Cardiac muscle cell (in vitro differentiated cells and primary cell): Measurements from ENCODE around the gene PTPRA. TPM values are rescaled to one million over a fixed set of nuclear protein-coding genes. Genes with fewer than 3 reads are reported as not detected.

Experiments used
- DNase-seq, 2 donors: peaks; one replicate each; pipeline versions ENCODE4 v3.0.0 to v3.0.0-alpha.2; 2010 to 2017; ENCODE audit warnings: low read depth in 1 of 2, low spot score in 1 of 2
- H3K27ac ChIP-seq: fragments of 200-600 bp; sonication (generic); 2 replicates; pipeline ENCODE4 v1.5.1; 2016
- H3K27me3 ChIP-seq: fragments of 200-600 bp; sonication (generic); 2 replicates; pipeline ENCODE4 v1.6.0; 2016; ENCODE audit warnings: control low read depth
- H3K36me3 ChIP-seq: fragments of 200-600 bp; sonication (generic); 2 replicates; pipeline ENCODE4 v1.5.1; 2016; ENCODE audit warnings: control low read depth
- H3K4me1 ChIP-seq: fragments of 200-600 bp; sonication (generic); 2 replicates; pipeline ENCODE4 v1.8.1; 2017; ENCODE audit warnings: low read depth, mild to moderate bottlenecking, mixed run types
- H3K4me3 ChIP-seq: fragments of 200-600 bp; sonication (generic); 2 replicates; pipeline ENCODE4 v1.5.1; 2016; ENCODE audit warnings: mild to moderate bottlenecking
- H3K9me3 ChIP-seq: fragments of 200-600 bp; sonication (generic); 2 replicates; pipeline ENCODE4 v1.5.1; 2017; ENCODE audit warnings: low read depth, mild to moderate bottlenecking, control low read depth
- polyA plus RNA-seq: library from polyadenylated mRNA; unstranded; fragments of >200 nt; fragmentation: Nextera tagmentation; extraction: Ambion mirVana; gene quantifications from 2 replicates; pipeline ENCODE4 v1.2.1, GENCODE V29; 2016
- total RNA-seq: library from RNA; depleted of rRNA; stranded (reverse); fragments of >200 nt; gene quantifications from 2 replicates; pipeline ENCODE4 v1.2.3, GENCODE V29; 2016
- TF ChIP-seq, protein P1 (sequence below): IDR thresholded peaks from 2 replicates; pipeline ENCODE4 v1.5.1; 2012; ENCODE audit warnings: low read depth, mild to moderate bottlenecking, low read length

Gene PTPRA
- total and polyA plus RNA-seq, 2 experiments from 2014 or later, result 44.0 to 69.4 TPM

DNA sequence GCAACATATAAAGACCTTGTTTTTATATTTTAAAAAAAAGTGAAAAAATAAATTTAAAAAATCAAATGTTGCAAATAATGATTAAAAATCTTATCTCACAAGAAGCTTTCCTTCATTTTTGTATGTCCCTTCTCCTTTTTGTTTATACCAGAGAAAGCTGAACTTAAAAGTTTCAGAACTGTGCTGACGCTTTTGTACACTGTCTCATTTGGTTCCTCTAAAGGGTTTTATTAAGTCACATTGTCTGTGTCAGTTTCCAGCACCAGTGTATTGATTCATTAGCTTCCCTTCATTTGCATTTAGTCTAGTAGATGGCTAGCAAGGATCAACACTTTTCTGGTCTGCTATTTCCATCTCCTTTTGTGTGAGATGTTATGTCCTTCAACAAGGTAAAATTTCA, 39.5 kb upstream of the PTPRA start:
- TF ChIP-seq, protein P1, sequence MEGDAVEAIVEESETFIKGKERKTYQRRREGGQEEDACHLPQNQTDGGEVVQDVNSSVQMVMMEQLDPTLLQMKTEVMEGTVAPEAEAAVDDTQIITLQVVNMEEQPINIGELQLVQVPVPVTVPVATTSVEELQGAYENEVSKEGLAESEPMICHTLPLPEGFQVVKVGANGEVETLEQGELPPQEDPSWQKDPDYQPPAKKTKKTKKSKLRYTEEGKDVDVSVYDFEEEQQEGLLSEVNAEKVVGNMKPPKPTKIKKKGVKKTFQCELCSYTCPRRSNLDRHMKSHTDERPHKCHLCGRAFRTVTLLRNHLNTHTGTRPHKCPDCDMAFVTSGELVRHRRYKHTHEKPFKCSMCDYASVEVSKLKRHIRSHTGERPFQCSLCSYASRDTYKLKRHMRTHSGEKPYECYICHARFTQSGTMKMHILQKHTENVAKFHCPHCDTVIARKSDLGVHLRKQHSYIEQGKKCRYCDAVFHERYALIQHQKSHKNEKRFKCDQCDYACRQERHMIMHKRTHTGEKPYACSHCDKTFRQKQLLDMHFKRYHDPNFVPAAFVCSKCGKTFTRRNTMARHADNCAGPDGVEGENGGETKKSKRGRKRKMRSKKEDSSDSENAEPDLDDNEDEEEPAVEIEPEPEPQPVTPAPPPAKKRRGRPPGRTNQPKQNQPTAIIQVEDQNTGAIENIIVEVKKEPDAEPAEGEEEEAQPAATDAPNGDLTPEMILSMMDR, result no peak
- Histone ChIP-seq H3K27ac (no peak overlapping the region), H3K27me3 (peaks cover 8% of the 10 kb centered on the region), H3K9me3 (no peaks in the 10 kb centered on the region), H3K36me3 (peaks cover 2% of the 10 kb centered on the region), H3K4me3 (no peak overlapping the region), H3K4me1 (no peaks in the 10 kb centered on the region)
- DNase-seq, result no peak

DNA sequence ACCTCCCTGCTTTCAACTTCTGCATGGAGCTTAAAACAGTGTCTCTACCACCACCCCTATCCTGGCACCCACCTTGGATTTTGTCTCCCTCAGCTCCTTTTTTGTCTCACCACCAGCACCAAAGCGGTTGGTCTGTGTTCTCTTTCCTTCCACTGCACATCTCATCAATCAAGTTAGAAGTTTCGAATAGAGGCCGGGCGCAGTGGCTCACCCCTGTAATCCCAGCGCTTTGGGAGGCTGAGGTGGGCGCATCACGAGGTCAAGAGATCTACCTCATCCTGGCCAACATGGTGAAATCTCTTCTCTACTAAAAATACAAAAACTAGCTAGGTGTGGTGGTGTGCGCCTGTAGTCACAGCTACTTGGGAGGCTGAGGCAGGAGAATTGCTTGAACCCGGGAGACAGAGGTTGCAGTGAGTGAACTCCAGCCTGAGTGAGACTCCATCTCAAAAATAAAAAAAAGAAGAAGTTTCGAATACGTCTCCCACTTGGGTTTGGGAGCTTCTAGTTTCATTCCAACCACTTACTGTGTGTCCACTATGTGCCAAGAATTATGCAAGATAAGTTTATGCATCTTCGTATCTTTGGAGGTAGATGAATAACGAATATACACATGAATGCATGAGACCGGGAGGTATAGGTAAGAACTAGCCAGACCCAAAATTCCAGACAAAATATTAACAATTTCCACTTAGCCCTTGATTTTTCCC, 38.7 kb upstream of the PTPRA start:
- H3K27ac ChIP-seq, result no peak overlapping the region
- H3K27me3 ChIP-seq, result peaks cover under 1% of the 10 kb centered on the region
- peaks cover 2% of the 10 kb centered on the region for H3K36me3 ChIP-seq
- no peaks in the 10 kb centered on the region for H3K4me1 ChIP-seq
- no peaks in the 10 kb centered on the region for H3K9me3 ChIP-seq
- TF ChIP-seq, protein P1, result no peak
- no peak for DNase-seq
- no peak overlapping the region for H3K4me3 ChIP-seq

DNA sequence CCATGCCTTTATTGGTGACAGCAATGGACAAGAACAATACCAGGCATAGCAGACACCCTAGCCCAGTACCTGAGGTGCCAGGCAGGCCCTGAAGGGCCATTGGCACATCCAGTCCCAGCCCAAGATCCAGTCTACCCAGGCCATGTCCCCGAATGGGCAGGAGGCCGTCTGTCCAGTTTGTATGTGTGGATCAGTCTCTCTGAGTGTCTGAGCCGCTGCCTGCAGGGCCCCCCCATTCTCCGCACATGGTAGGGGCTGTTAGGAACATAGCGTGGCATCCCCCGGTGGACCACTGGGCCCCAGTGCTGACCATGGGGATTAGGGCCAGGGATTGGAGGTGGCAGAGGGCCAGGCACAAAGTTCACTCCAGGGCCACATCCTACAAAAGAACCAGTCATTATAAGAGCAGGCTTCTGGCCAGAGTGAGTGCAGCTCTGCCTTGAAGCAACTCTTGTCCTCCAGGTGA, 37.9 kb upstream of the PTPRA start:
- no peak overlapping the region for H3K4me3 ChIP-seq
- H3K36me3 ChIP-seq, result peaks cover 2% of the 10 kb centered on the region
- H3K9me3 ChIP-seq, result no peaks in the 10 kb centered on the region
- H3K27me3 ChIP-seq, result no peaks in the 10 kb centered on the region
- TF ChIP-seq, protein P1, result no peak
- H3K27ac ChIP-seq, result no peak overlapping the region
- DNase-seq, result no peak
- H3K4me1 ChIP-seq, result no peaks in the 10 kb centered on the region

DNA sequence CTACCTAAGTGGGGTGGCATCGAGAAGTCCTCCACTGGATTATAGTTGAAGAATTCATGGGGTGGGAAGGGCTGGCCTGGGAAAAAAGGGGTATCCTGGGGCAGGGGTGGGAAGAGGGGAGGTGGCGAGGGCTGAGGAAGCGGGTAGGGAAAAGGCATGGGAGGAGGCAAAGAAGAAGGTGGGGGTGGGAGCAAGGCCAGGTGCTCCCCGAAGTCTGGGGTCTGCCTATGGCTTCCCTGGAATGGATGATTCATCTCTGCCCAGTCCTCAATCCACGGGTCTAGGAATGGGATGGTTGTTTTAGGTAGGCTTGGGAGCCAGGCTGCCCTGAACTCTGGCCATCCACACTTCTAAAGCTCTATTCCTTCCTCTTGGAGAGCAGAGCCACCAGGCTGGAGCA, 37.2 kb upstream of the PTPRA start:
- no peaks in the 10 kb centered on the region for H3K4me1 ChIP-seq
- H3K4me3 ChIP-seq, result no peak overlapping the region
- no peak overlapping the region for H3K27ac ChIP-seq
- DNase-seq, result no peak
- TF ChIP-seq, protein P1, result no peak
- H3K36me3 ChIP-seq, result peaks cover 2% of the 10 kb centered on the region
- no peaks in the 10 kb centered on the region for H3K9me3 ChIP-seq
- H3K27me3 ChIP-seq, result no peaks in the 10 kb centered on the region

DNA sequence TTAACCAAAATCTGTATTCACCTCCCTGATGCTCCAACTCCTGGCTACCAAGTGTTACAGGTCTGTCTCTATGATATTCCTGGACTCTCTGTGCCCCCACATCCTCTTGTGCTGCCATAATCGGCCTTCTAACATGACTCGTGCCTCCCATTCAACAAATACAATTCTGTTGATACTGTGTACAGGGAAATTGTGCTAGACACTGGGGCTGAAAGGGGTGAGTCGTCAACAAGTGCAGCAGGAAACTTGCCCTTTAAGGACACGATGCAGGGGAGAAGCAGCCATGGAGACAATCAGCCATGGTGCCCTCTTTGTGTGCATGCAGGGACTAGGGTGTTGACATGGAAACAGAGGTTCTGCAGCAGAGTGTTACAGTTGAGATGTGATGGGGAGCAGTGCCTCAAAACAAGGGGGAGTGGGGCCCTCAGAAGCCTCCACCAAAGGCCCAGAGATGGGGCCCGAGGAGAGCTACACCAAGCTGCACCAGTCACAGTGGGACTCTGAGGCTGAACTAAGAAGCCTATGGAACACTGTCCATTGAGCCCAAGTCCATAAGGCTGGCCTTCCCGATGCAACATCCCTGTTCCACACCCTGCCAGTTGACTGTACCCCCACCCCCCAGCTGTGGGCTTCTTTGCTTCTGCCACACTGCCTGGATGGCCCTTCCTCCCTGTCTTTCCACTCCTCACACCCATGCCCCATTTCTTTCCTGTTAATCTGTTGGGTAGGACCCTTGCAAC, 35.9 kb upstream of the PTPRA start:
- Histone ChIP-seq H3K36me3 (peaks cover 2% of the 10 kb centered on the region), H3K27ac (no peak overlapping the region), H3K27me3 (no peaks in the 10 kb centered on the region), H3K9me3 (no peaks in the 10 kb centered on the region), H3K4me1 (peaks cover 5% of the 10 kb centered on the region), H3K4me3 (no peak overlapping the region)
- DNase-seq, result no peak
- TF ChIP-seq, protein P1, result no peak
